Brain pericyte (primary cell): ENCODE results near the gene CASTOR1.
"Not testable (repeated sequence)": the region's sequence is repeated elsewhere in the genome, so short reads cannot be mapped to it uniquely, and the experiment has no call there.

Experiments used
- DNase-seq: peaks from one replicate; pipeline ENCODE4 v3.0.0-alpha.2; 2012; ENCODE audit warnings: low read depth, low spot score

CASTOR1 gene

DNA sequence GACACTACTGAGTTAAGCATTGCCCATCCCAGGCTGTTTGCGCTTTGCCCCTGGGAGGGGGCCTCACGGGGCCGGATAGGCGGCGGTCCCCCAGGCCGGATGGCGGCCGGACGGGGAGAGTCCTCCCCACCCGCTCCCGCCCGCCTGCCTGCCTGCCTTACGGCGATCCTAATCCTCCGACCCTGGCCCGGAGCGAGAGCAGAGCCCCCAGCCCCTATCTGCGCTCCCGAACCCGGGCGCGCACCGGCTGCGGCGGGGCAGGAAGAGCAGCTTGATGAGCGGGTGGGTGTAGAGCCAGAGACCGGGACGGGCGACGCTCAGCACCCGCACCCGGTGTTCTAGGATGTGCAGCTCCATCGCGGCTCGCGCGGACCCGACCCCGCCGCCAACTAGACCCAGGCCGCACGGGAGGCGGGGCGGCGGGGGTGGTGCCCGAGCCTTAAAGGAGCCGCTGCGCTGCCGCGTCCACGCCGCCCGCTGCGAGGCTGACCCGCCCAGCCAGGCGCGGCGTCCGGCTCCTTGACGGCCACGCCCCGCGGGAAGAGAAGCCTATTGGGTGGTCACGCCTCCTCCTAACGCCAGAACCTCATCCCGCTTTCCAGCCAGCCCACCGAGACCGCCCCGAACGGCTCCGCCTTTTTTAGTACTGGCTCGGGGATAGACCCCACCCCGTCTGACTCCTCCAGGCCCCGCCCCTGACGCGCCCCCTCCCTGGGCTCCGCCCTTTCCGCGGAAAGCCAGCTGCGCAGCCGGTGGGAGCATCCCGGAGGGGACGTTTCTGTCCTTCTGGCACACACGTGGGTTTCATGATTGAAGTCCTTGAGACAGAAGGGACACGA is at the start of gene CASTOR1:
Gene CASTOR1, minus strand, starts transcription at position 365 of the 839 bp plus-strand sequence. Its CDS starts 8 bp downstream, at position 357.
- peak; percentile 94 for DNase-seq

DNA sequence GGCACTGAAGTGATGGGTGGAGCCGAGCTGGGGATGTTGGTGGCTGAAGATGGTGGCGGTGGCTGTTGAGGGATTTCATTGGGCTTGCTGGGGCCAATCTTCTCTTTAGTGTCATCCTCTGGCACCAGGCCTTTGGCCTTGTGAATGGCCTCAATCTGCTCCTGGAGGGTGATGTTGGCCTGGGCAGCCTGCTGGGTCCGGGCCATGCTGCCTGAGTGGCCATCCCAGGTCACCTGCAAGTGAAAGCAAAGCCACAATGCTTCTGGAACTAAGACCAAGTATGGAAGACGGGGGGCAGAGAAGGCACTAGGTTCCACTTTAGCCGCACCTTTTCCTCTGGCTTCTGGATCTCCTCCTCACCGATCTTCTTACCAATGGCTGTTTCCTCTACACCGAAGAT is 49.5 kb upstream of the CASTOR1 start:
- no peak for DNase-seq

DNA sequence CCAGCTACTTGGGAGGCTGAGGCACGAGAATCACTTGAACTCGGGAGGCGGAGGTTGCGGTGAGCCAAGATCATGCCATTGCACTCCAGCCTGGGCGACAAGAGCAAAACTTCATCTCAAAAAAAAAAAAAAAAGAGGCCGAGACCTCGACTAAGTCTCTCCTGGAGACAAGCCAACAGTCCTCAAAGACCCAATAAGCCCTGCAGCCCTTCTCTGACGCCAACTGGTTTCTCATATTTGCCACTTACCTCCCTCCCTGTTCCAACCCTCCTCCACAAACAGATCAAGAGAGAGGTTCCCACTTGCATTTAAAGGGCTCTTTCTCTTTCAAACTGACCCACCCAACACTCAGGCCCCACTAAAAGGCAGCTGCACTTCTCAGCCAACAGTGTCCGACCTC is 49.0 kb upstream of the CASTOR1 start:
- not testable (repeated sequence) for DNase-seq

DNA sequence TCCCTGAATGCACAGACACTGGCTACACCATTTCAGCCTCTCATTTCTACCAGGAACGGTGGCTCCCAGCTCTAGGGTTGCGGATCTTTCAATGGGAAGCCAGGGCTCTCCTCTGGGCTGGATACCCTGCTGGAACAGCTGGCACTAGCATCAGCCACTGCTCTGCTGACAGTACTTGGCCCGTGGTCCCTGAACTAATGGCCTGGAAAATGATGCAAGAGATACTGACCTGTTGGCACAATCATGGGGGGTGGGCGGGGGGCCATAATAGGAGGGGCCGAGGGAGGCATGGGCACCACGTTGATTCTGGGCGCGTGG is 48.1 kb upstream of the CASTOR1 start:
- DNase-seq, result no peak

DNA sequence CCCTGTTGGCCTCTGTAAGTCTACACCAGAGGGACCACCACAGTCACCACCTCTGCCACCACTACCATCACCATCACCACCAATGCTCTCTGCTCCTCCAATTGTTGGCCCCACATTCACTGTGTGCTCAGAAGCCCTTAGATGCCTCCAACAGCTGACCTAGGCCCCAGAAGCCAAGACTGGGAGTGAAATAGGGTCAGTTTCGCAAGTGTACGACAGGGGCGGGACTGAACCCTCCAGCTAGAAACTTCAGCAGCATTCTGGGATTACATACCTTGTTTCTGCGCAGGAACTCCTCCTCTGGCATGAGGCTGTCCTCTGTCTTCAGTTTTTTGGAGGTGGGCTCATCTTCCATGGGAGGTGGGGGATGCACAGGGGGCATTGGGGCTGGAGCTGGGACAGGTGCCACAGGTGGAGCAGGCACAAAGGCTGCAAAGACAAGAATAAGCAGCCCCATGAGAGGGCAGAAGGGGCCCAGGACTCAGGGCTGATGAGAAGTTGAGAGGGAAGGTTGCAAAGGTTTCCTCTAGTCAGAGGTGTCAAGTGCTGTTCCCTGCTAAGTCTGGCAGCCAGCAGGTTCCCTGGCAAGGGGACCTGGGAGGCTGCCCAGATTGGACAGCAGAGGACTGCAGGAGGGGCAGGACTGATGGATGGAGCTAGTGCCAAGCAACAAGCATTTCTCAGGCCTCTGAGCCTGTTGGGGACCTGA is 47.6 kb upstream of the CASTOR1 start:
- DNase-seq, result no peak

DNA sequence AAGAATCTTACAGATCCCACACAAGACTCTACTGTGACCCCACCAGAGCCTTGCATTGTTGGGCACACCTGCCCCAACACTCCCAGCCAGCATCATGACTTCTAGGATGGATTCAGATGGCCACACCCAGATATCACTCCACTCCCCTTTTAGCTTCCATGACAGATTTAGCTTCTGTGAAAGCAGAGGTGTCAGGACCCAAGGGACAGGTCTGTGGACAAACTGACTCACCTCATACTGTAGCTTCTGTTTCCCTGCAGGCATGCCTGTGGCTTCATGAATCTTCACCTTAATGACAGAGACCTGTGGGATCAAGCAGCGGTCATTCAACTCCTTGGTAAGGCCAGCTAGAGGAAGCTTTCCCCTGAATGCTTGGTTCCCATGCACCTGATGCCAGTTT is 45.9 kb upstream of the CASTOR1 start:
- no peak for DNase-seq

DNA sequence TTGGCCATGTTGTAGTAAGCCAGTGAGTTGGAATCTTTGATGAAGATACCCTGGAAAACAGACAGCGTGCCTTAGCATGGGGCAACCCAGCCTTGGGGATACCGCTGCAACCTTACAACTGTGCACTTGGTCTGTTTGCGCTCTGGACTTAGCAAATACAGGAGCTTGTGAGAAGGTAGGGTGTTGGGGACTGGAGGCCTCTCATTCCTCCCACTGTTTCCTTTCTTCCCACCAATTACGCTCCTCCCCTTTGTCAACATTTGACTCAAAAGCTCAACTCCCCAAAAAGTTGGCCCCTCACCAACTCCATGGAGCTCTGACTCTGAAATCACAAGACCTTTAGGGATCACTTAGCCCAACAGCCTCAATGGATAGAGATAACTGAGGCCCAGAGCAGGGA is 45.3 kb upstream of the CASTOR1 start:
- DNase-seq, result no peak

DNA sequence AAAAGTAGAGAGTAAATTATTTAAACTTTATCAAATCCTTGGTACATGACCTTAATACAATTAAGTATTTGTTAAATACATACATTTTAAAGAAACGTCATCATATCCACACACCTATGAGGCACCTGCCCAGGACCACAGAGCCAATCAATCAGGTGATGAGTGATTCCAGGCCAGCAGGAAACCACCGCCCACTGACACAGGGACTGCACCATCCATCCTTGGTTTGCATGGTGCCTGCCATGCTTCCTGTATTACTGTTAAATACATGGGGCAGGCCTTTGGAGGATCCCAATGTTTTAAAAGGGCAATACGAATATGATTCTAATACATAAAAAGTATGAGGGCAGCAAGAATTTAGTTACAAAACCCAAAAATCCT is 44.4 kb upstream of the CASTOR1 start:
- DNase-seq, result no peak

DNA sequence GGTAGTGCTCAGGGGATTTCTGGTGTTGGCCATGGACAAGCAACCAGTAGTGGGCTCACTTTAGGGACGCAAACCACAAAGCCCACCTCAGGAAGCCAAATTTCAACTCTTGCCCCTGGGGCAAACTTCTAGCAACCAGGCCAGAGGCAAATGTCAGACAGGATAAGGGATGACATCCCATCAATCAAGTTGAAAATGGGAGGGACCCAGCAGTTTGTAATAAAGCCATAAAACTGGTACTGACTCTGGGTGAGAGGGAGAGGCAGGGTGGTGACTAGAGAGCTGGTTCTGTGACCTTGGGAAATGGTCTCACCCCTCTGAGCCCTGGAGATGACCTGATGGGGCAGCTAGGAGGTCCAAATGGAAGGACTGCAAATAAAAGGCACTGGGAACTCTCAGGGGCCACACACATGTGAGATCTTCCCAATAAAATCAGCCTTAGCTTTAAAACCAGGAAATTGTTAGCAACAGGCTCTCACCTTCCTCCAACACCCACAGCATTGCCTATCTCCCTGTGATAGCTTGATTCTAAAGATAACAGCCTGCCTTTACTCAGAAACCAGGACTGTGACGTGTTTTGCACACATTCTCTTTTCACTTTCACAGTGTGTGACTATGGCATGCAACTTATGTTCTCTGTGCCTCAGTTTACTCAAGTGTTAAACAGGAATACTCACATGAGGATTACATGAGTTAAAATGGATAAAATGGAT is 43.8 kb upstream of the CASTOR1 start:
- DNase-seq, result no peak

DNA sequence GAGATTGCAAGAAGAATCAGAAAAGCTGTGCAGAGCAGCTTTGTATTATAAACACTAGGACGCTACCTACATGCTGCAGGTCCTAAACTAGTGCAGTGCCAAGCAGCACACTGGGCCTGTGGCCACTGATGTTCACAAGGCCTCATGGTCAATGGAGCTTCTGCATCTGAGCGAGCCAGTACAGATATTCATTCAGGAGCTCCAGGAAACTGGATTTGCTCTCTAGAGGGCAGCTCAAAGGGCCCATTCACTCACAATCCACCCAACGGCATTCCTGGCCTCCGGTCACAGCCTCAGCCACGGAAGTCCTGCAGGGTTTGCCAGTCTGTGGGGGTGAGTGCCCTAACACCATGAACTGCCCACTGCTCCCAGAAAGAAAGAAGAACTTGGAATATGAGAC is 43.2 kb upstream of the CASTOR1 start:
- DNase-seq, result no peak

DNA sequence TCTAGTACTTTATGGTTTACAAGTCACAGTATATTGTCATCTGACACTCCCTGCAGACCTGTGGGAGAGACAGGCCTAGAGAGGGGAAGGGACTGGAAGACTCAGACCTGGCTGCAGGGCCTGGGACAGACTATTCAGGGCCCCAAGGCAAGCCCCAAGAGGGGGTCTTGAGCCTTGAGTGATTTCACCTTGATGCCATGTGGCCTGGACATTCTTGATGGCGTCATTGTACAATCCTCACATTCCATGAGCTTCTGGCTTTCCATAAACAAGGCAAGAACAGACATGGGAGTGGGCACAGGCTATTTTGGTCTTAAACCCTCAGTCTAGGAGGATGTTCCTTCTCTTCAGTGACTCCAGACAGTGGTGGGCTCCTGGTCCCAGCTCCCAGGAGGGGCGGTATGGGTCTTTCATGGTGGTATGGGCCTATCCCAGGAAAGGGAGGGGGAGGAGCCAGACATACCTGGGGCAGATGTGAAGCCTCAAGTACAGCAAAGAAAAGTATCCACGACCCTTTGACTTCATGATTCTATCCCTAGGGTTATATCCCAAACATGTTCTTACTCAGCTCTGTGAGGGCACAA is 39.3 kb upstream of the CASTOR1 start:
- no peak for DNase-seq

DNA sequence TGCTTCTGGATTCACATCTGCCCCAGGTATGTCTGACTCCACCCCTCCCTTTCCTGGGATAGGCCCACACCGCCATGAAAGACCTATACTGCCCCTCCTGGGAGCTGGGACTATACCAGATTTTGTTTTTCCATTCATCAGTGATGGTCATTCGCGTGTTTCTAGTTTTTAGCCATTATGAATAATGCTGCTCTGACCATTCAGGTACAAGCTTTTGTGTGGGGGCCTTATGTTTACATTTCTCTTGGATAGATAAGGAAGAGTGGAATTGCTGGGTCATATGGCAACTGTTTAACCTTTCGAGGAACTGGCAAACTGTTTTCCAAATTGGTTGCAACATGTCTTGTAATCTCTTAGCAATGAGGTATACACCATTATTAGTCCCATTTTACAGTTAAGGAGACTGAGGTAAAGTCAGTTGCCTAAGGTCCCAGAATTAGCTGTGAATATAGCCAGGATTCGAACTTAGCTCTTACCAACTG is 38.6 kb upstream of the CASTOR1 start:
- no peak for DNase-seq

DNA sequence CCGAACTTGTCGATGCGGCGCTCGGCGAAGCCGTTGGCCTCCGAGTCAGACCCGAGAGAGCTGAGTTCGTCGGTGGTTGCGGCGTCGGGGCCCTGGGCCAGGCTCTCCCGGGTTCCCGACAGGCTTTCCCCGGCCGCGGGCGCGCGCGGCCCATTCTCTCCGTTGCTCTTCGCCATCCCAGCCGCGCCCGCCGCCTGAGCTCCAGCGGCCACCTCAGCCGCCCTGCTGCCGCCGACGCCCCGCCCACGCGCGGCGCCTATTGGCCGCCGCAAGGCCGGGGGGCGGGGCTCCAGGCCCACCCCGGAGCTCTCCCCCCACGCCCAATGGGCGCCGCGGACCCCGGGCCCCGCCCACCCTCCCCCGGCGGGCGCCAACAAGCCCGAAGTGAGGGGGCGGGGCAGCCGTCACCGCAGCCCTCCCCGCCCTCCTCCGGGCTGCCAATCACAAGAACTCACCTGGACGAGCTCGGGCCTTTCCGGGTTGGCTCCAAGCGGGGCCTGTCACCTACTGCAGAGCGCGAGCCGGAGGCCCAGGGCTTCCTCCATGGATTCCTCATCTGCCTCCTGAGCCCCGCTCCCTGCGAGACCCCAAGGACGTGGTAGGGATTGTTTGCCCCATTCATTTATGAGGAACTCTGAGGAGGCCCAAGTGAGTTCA is 37.5 kb upstream of the CASTOR1 start, which contains the start of gene TBC1D10A:
Gene TBC1D10A, minus strand, starts transcription at position 236 of the 657 bp plus-strand sequence. Its CDS starts 60 bp downstream, at position 176.
- no peak for DNase-seq

DNA sequence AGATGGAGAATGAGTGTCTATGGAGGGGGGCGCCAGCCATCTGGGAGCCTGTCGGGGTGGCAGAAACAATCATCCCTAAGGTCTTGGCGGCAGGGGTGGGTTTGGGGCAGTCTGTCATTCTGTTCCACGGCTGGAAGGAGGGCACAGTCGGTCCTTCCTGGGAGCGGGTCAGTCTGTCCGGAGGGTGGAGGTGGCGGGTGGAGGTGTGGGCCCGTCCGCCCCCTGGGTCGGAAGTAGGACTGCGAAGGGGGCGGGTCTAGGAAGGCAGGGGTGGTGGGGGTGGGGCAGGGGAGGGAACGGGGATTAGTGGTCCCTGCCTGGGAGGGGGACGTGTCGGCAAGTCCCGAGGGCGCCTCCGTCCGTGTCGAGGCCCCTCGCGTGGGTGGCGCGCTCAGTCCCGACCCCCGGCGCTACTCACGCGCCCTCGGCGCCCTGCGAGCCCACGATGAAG is 37.0 kb upstream of the CASTOR1 start:
- no peak for DNase-seq

DNA sequence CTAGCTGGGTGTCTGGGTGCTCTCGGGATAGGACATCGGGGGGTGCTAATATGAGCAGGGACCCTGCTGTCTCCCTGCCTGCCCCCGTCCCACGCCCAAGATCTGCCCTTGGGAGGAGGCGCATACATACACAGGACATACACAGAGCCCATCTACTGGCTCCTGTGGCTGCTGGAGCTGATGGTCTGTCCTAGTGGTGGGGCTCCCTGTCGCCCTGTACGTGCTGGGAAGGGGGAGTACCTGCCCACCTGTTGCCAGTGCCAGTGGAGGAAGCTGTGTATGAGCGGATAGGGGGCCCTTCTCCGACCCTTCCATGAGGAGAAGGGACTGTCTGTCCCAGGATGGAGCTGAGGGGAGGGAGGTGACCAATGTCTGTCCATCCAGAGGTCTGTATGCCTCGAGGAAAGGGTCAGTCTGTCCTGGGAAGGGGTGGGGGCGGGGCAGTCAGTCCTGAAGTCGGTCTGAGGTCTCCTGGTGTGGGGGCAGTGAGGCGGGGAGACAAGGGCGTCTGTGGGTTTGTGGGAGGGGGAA is 36.5 kb upstream of the CASTOR1 start:
- DNase-seq, result no peak

DNA sequence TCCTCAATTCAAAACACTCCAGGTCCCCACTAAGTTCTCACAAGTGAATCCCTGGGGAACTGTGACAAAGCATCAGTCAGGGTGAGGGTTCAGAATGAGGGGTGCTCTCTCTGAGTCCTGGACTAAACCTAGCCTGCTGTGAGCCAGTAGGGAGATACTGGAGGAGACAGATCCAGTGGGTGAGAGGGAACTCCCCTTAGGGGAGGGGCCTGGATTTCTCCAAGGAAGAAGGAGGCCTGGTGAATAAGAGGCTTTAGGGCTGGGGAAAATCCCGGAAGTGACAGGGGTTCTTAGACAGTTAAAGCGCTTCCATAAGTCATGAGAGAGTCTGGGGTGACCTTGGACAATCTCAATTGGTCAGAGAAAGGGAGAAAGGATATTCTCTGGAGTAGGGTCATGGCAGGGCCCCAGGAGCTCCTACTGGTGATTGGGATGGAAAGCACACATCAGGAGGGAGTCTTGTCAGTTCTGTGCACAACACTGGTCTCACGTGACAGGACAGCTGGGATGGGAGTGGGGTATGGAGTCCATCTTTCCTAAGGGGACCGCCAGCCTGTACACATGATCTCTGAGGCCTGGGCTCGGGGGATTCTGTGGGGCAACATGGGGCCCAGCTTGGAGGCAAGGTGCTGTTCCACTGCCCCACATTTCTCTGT is 35.9 kb upstream of the CASTOR1 start:
- no peak for DNase-seq

DNA sequence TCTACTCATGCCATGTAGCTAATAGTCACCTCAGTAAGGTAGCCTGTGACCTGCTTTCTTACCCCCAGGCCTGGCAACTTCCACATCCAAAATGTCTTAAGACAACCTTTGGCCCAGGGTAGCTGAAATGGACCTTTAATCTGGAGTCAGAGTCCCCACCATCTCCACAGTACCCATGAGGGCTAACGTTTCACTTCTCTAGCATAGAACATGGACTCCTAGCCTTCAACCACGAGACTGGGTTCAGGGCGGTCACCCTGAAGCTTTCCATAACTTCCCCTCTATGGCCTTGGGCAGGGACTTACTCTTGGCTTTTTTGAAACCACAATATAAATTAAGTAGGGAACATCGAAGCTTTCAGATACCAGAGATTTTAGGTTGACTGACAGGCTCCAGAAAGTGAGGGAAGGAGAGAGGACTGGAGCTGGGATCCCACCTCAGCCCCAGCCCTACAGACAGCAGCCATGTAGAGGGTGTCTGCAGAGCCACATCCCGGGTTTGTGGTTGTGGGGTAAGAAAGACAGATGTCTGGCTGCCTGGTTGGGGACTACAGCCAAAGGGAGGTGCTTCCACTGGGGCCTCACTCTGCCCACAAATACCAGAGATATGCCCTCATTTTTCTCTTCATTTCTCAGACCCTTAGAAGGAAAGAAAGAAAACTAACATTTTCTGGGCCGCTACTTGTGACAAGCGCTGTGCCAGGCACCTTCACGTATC is 34.9 kb upstream of the CASTOR1 start:
- DNase-seq, result no peak

DNA sequence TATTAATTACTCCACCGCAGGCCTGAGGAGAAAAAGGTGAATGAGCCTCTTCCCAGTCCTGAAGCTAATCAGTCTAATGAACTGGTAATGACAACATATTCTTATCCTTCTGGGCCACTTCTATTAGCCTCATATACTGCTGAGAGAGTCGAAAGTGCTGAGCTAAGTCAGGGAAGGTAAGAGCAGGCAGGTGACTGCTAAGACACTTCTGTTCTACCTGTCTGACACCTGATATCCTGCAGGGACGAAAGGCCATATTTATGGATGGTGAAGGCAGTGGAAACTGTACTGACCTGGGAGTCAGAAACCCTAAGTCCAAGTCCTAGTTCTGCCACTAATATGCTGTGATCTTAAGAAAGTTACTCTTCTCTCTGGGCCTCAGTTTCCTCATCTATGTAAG is 33.9 kb upstream of the CASTOR1 start:
- no peak for DNase-seq

DNA sequence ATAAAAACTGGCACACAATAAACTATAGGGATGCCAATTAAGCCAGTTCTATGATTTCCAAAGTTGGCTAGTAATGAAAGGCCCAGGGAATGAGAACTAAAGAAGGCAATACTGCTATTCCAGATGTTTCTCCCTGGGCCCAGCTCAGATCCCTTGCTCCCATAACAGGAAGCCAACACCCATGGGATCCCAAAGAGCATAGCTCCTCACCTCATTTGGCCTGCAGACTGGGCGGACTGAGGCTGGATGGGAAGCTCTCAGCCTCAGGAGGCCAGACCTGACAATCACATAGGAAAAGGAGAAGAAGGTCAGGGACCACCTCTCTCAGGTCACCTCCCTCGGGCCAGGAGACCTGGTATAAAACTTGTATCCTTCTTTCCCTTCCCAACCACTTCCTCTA is 32.2 kb upstream of the CASTOR1 start:
- DNase-seq, result no peak

DNA sequence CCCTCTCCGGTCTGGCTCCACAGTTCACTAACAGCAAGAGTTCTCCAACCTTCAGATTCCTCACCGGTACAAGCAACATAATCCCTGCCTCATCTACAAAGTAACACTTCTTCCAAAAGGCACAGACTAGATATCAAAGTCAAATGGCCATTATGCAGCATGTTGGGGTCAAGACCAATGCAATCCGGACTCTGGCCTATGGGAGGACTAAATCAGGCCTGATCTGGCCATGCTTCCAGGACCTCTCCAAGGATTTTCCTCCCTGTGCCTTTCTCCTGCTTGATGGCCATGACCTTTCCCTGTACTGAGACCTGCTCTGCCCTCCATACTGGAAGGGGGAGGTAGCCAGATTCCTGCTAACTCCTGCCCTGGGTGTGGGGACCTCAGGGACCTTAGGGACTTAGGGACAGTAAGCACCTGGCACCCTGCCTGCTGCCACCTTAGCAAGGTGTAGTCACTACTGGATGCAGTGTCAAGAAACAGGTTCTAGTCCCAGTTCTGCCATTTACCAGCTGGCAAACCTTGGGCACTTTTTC is 30.8 kb upstream of the CASTOR1 start:
- no peak for DNase-seq
